Fibroblast of lung (primary cell): Measurements from ENCODE around the gene RBBP5. TPM values are rescaled to one million over a fixed set of nuclear protein-coding genes. Genes with fewer than 3 reads are reported as not detected.
A peak's percentile ranks its signal among the peaks of the same experiment; 100 is the strongest.

ENCODE experiments used
- DNase-seq, 2 donors: peaks; one replicate each; pipeline versions ENCODE4 v3.0.0 to v3.0.0-alpha.2; 2010; ENCODE audit warnings: low read depth in 2 of 2
- H2AFZ ChIP-seq: 2 replicates; pipeline ENCODE4 v1.5.1; 2012; ENCODE audit warnings: low read length, control low read depth, inconsistent platforms
- H3K27ac ChIP-seq: 2 replicates; pipeline ENCODE4 v1.5.1; 2011; ENCODE audit warnings: low read length, control low read depth; ENCODE audit not compliant: insufficient read depth
- H3K27me3 ChIP-seq: 2 replicates; pipeline ENCODE4 v1.5.1; 2011; ENCODE audit warnings: mild to moderate bottlenecking, low read length; ENCODE audit not compliant: control insufficient read depth, insufficient read depth
- H3K36me3 ChIP-seq: 2 replicates; pipeline ENCODE4 v1.5.1; 2011; ENCODE audit warnings: low read length; ENCODE audit not compliant: control insufficient read depth, insufficient read depth
- H3K4me1 ChIP-seq: 2 replicates; pipeline ENCODE4 v1.5.1; 2011; ENCODE audit warnings: low read length; ENCODE audit not compliant: control insufficient read depth, insufficient read depth; ENCODE audit errors: extremely low read depth
- H3K4me2 ChIP-seq: 2 replicates; pipeline ENCODE4 v1.5.1; 2011; ENCODE audit warnings: low read length, control low read depth; ENCODE audit not compliant: insufficient read depth; ENCODE audit errors: extremely low read depth
- H3K4me3 ChIP-seq, 4 experiments: fragments of 200-600 bp in 1 of 4; sonication (generic) in 1 of 4; replicated peaks in 1 of 4; 2 replicates each; pipeline ENCODE4 v1.5.1; 2011 to 2016; ENCODE audit warnings: low read length in 4 of 4, low read depth in 3 of 4, mild to moderate bottlenecking in 3 of 4, control low read depth in 2 of 4, inconsistent platforms in 1 of 4, mixed read lengths in 1 of 4; ENCODE audit not compliant: insufficient read depth in 1 of 4; ENCODE audit errors: control extremely low read depth in 1 of 4
- H3K79me2 ChIP-seq: 2 replicates; pipeline ENCODE4 v1.5.1; 2012; ENCODE audit warnings: mild to moderate bottlenecking, low read length, inconsistent platforms; ENCODE audit not compliant: control insufficient read depth, insufficient read depth
- H3K9ac ChIP-seq: 2 replicates; pipeline ENCODE4 v1.5.1; 2011; ENCODE audit warnings: mild to moderate bottlenecking, low read length, control low read depth; ENCODE audit not compliant: insufficient read depth
- H3K9me3 ChIP-seq: 2 replicates; pipeline ENCODE4 v1.5.1; 2012; ENCODE audit warnings: low read depth, low read length; ENCODE audit not compliant: control insufficient read depth, insufficient read depth
- H4K20me1 ChIP-seq: 2 replicates; pipeline ENCODE4 v1.5.1; 2011; ENCODE audit warnings: low read length; ENCODE audit not compliant: control insufficient read depth, insufficient read depth; ENCODE audit errors: extremely low read depth
- CTCF ChIP-seq, 2 donors: IDR thresholded peaks in 1 of 2; conservative IDR thresholded peaks in 1 of 2; 1 replicate in 1 of 2; 2 replicates in 1 of 2; pipeline ENCODE4 v1.5.1; 2011 to 2012; ENCODE audit warnings: low read length in 2 of 2, control low read depth in 1 of 2, inconsistent platforms in 1 of 2, low read depth in 1 of 2, mild to moderate bottlenecking in 1 of 2
- EZH2 ChIP-seq: IDR thresholded peaks from 2 replicates; pipeline ENCODE4 v1.5.1; 2012; ENCODE audit warnings: low read length, control low read depth, mild to moderate bottlenecking; ENCODE audit errors: missing control alignments
- polyA plus RNA-seq, 2 donors: library from polyadenylated mRNA; depleted of rRNA in 1 of 2; stranded (reverse) in 1 of 2; unstranded in 1 of 2; fragments of >200 nt; gene quantifications; 2 replicates each; pipeline ENCODE4 v1.2.1, GENCODE V29; 2011 to 2012; ENCODE audit warnings: missing spikeins in 1 of 2
- total RNA-seq: library from RNA; depleted of rRNA; stranded (reverse); fragments of >200 nt; gene quantifications from 2 replicates; pipeline ENCODE4 v1.2.1, GENCODE V29; 2014

RBBP5 gene
- total and polyA plus RNA-seq, 2 donors (not counting 1 experiment from before 2014, with no cell fraction given) = 16.4 to 19.8 TPM

GRCh38 chr1:205062319-205062718 lies 59.5 kb downstream of the RBBP5 start:
- Histone ChIP-seq H3K79me2 (no peaks in the 10 kb centered on the region), H3K9ac (no peak overlapping the region), H4K20me1 (no peaks in the 10 kb centered on the region), H3K4me2 (no peak overlapping the region), H3K36me3 (no peaks in the 10 kb centered on the region), H3K9me3 (no peaks in the 10 kb centered on the region), H3K27me3 (no peaks in the 10 kb centered on the region), H3K27ac (no peak overlapping the region), H3K4me3 (no peak overlapping the region), H2AFZ (no peak overlapping the region), H3K4me1 (no peaks in the 10 kb centered on the region)
- no peak for DNase-seq
- no peak for TF ChIP-seq EZH2

GRCh38 chr1:205061665-205062069 lies 60.1 kb downstream of the RBBP5 start:
- no peaks in the 10 kb centered on the region for H3K4me1 ChIP-seq
- no peaks in the 10 kb centered on the region for H4K20me1 ChIP-seq
- H3K36me3 ChIP-seq = no peaks in the 10 kb centered on the region
- TF ChIP-seq CTCF (conservative IDR thresholded peaks at IDR 0.05 in 1 of 2, IDR thresholded peaks at IDR 0.05 in 1 of 2; ENCODE audit: low read depth in 1 of 2, low read length in 2 of 2) (peak; percentile 93 to 94), EZH2 (no peak)
- no peak overlapping the region for H3K4me2 ChIP-seq
- no peak overlapping the region for H2AFZ ChIP-seq
- H3K79me2 ChIP-seq = no peaks in the 10 kb centered on the region
- DNase-seq = peak; percentile 48 to 55
- peaks cover 2% of the 10 kb centered on the region for H3K27me3 ChIP-seq
- no peak overlapping the region for H3K27ac ChIP-seq
- no peak overlapping the region for H3K9ac ChIP-seq
- no peak overlapping the region for H3K4me3 ChIP-seq
- H3K9me3 ChIP-seq = no peaks in the 10 kb centered on the region

- no peak for DNase-seq
- H3K4me3 ChIP-seq = no peak overlapping the region
- no peaks in the 10 kb centered on the region for H4K20me1 ChIP-seq
- no peaks in the 10 kb centered on the region for H3K79me2 ChIP-seq
- H3K4me1 ChIP-seq = no peaks in the 10 kb centered on the region
- no peak for TF ChIP-seq EZH2
- no peak for TF ChIP-seq CTCF (conservative IDR thresholded peaks at IDR 0.05 in 1 of 2, IDR thresholded peaks at IDR 0.05 in 1 of 2; ENCODE audit: low read depth in 1 of 2, low read length in 2 of 2)
- no peak overlapping the region for H2AFZ ChIP-seq
- no peak overlapping the region for H3K9ac ChIP-seq
- H3K4me2 ChIP-seq = no peak overlapping the region
- no peaks in the 10 kb centered on the region for H3K36me3 ChIP-seq
- no peaks in the 10 kb centered on the region for H3K9me3 ChIP-seq
- peaks cover 2% of the 10 kb centered on the region for H3K27me3 ChIP-seq
- H3K27ac ChIP-seq = no peak overlapping the region
Observed at GRCh38 chr1:205061227-205061626, 60.6 kb downstream of the RBBP5 start.
